Activated CD4-positive, alpha-beta memory T cell treated with anti-CD3 and anti-CD28 coated beads for 36 hours (primary cell): ENCODE measurements around the gene RASGEF1C. TPM values are rescaled to one million over a fixed set of nuclear protein-coding genes. Genes with fewer than 3 reads are reported as not detected.

Experiments
- CTCF ChIA-PET: fragments of 350-600 bp; sonication (Branson Sonifier 250); formaldehyde crosslinking; loops from one replicate; lab custom pipeline; 2021; ENCODE audit warnings: antibody characterized with exemption, inconsistent platforms; lab: Charles Lee
- POLR2A ChIA-PET: fragments of 350-600 bp; sonication (Branson Sonifier 250); formaldehyde crosslinking; loops from one replicate; lab custom pipeline; 2021; ENCODE audit warnings: antibody characterized with exemption; lab: Charles Lee
- DNase-seq: peaks from one replicate; pipeline ENCODE4 v3.0.0-alpha.2; 2020
- H3K27ac Mint-ChIP-seq: one replicate; pipeline ENCODE4 v1.8.0; 2021; ENCODE audit warnings: mixed read lengths
- H3K27me3 Mint-ChIP-seq: one replicate; pipeline ENCODE4 v1.8.0; 2021; ENCODE audit warnings: mixed read lengths
- H3K36me3 Mint-ChIP-seq: one replicate; pipeline ENCODE4 v1.8.0; 2021; ENCODE audit warnings: mixed read lengths
- H3K4me1 Mint-ChIP-seq: one replicate; pipeline ENCODE4 v1.8.0; 2021; ENCODE audit warnings: low read depth, mixed read lengths
- H3K4me3 Mint-ChIP-seq: one replicate; pipeline ENCODE4 v1.8.0; 2021; ENCODE audit warnings: mild to moderate bottlenecking, mixed read lengths
- H3K9me3 Mint-ChIP-seq: one replicate; pipeline ENCODE4 v1.8.0; 2021; ENCODE audit warnings: mixed read lengths
- intact Hi-C: fragments of 100-400 bp; cut with micrococcal nuclease; formaldehyde crosslinking; loops from one replicate; pipeline ENCODE4 v1.15.1; 2023
- total RNA-seq, 2 experiments: library from RNA; stranded (reverse); gene quantifications; one replicate each; pipeline ENCODE4 v1.2.3, GENCODE V29; 2021

RASGEF1C gene
- total RNA-seq, 2 experiments from 2014 or later = not detected

DNA sequence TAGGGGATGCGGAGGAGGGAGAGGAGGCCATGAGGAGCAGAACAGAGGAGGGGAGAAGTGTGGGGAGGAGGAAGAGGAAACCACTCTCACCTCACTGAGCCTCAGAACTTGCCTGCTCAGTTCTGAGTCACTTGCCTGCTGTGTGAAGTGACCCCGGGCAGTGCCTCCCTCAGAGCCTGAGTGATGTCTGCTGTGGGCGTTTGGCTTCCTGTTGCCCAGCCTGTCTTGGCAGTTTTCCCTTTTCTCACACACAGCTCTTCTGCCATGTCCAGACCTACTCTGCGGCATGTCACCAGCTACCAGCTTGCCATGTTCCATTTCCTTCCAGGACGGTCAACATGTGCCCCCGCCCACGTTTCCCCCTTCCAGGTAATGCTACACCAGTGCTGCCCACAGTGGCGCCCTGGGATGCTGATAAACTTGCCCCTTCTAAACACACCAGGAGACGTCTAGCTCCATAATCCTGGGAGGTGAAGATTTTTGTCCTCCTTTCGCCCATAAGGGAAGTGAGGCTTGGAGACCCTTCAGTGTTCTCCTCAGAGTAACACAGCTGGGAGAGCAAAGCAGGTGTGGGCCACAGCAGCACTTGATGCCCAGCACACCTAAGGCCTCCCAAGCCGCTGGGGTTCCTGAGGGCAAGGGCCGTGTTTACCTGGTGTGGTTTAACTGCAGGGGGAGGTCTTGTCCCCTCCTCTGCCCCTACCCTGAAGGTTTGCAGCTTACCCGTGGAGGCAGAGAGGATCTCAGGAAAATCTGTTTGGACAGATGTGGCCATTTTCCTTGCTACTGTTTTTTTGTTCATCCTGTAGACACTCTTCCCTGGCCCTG lies 73.7 kb downstream of the RASGEF1C start:
- peak; percentile 72 for DNase-seq
- H3K36me3 Mint-ChIP-seq = no peaks in the 10 kb centered on the region
- H3K27ac Mint-ChIP-seq = peak overlapping the region; percentile 29
- no peak overlapping the region for H3K4me3 Mint-ChIP-seq
- intact Hi-C loops = loop anchor here (10.0 kb wide), 1 partner anchor 189 kb away; no protein-coding TSS in a partner anchor
- ChIA-PET POLR2A (no interaction called here), CTCF (interaction anchor here (1.5 kb wide), 1 partner anchor 73 kb away, joined by 3 read pairs; no protein-coding TSS in a partner anchor)
- peaks cover 5% of the 10 kb centered on the region for H3K27me3 Mint-ChIP-seq
- peaks cover 9% of the 10 kb centered on the region for H3K4me1 Mint-ChIP-seq
- H3K9me3 Mint-ChIP-seq = no peaks in the 10 kb centered on the region

DNA sequence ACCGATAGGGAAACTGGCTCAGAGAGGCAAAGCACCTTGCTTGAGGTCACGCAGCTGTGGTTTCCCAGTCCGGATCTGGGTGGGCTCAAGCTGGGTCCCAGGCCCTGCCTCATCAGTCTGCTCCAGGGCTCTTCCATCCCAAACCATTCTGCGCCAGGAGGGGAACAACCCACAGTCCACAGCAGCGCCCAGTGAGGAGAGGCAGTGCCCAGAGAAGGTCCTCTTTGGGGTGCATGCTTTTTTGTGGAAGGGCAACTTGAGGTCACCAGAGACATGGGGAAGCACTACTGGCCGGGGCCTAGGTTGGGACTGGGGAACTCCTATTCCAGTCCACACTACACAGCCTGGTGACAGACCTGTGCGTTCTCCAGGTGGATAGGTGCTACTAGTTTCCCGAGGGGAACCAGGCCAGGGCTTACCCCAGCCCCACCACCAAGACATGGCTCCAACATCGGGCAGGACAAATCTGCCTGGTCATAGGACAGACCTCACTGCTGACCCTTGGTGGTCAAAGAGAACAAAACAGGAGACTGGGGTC lies 75.0 kb downstream of the RASGEF1C start:
- H3K36me3 Mint-ChIP-seq = no peaks in the 10 kb centered on the region

GRCh38 chr5:180133551-180133950 lies 75.5 kb downstream of the RASGEF1C start:
- no peaks in the 10 kb centered on the region for H3K36me3 Mint-ChIP-seq
- POLR2A ChIA-PET = no interaction called here

More for the DNA sequence above, 75.0 kb downstream of the RASGEF1C start:
- intact Hi-C loops = loop anchor here (10.0 kb wide), 1 partner anchor 191 kb away; no protein-coding TSS in a partner anchor
- Mint-ChIP-seq H3K27me3 (peaks cover 2% of the 10 kb centered on the region), H3K4me1 (peaks cover 9% of the 10 kb centered on the region), H3K27ac (no peak overlapping the region), H3K9me3 (no peaks in the 10 kb centered on the region), H3K4me3 (no peak overlapping the region)
- ChIA-PET CTCF (no interaction called here), POLR2A (no interaction called here)
- no peak for DNase-seq

DNA sequence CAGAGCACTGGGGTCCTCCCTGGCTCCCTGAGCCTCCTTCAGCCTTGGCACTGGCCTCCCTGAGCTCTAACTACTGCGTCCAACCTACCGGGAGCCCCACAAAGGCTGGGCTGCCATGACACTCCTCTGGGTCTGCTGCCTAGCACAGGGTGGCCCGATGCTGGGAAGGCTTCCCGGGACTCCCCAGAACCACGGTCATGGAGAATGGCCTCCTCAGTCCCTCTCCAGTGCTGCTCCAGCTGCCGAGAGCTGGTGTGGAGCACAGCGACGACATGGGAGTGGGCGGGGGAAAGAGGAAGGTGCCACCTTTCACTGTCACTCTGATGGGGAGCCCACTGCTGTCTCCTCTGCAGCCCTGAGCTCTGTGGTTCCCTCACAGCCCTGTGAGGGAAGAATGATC lies 76.0 kb downstream of the RASGEF1C start:
- intact Hi-C loops = loop anchor here (10.0 kb wide), 1 partner anchor 192 kb away; no protein-coding TSS in a partner anchor
- Mint-ChIP-seq H3K4me1 (peaks cover 9% of the 10 kb centered on the region), H3K27ac (no peak overlapping the region), H3K36me3 (no peaks in the 10 kb centered on the region), H3K9me3 (no peaks in the 10 kb centered on the region), H3K4me3 (no peak overlapping the region), H3K27me3 (peaks cover 2% of the 10 kb centered on the region)
- POLR2A ChIA-PET = no interaction called here
- DNase-seq = no peak
- CTCF ChIA-PET = no interaction called here

More at GRCh38 chr5:180133551-180133950, 75.5 kb downstream of the RASGEF1C start:
- Mint-ChIP-seq H3K27ac (no peak overlapping the region), H3K4me1 (peaks cover 9% of the 10 kb centered on the region), H3K4me3 (no peak overlapping the region), H3K27me3 (peaks cover 2% of the 10 kb centered on the region), H3K9me3 (no peaks in the 10 kb centered on the region)
- DNase-seq = no peak
- CTCF ChIA-PET = no interaction called here
- intact Hi-C loops = loop anchor here (10.0 kb wide), 1 partner anchor 191 kb away; no protein-coding TSS in a partner anchor

GRCh38 chr5:180130876-180131740 lies 77.9 kb downstream of the RASGEF1C start:
- ChIA-PET POLR2A (no interaction called here), CTCF (interaction anchor here (1.3 kb wide), 1 partner anchor 9 kb away, joined by 3 read pairs; no protein-coding TSS in a partner anchor)
- intact Hi-C loops = loop anchor here (10.0 kb wide), 1 partner anchor 194 kb away; no protein-coding TSS in a partner anchor
- no peaks in the 10 kb centered on the region for H3K9me3 Mint-ChIP-seq
- no peak overlapping the region for H3K27ac Mint-ChIP-seq
- peaks cover 9% of the 10 kb centered on the region for H3K4me1 Mint-ChIP-seq
- peaks cover 2% of the 10 kb centered on the region for H3K27me3 Mint-ChIP-seq
- H3K4me3 Mint-ChIP-seq = no peak overlapping the region
- H3K36me3 Mint-ChIP-seq = no peaks in the 10 kb centered on the region
- DNase-seq = no peak

DNA sequence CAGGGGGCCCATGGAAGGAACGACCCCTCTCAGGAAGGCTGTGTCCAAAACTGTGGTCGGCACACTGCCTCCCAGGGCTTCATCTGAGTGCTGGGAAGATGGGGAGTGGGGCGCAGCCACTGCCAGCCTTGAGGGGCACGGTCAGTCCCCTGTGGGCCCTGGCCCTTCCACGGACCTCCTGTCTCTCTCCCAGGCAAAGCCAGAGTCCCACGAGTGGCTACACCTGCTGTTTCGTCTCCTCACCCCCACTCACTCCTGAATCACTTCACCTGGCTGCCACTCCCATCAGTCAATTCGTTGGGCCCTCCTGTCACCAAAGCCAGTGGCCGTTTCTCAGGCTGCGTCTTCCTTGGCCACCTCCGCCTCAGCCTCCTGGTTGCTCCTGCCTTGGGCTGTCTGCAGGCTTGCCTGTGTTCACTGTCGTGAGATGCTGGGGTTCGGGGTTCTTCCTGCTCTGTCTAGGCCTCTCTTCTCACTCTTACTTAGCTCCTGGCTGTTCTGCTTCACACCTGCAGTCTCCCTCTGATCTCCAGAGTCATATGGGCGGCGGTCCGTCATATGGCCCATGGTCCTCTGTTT lies 78.6 kb downstream of the RASGEF1C start:
- H3K9me3 Mint-ChIP-seq = no peaks in the 10 kb centered on the region
- H3K36me3 Mint-ChIP-seq = no peaks in the 10 kb centered on the region
- CTCF ChIA-PET = no interaction called here
- H3K4me3 Mint-ChIP-seq = no peak overlapping the region
- POLR2A ChIA-PET = no interaction called here
- H3K27ac Mint-ChIP-seq = no peak overlapping the region
- intact Hi-C loops = loop anchor here (10.0 kb wide), 1 partner anchor 194 kb away; no protein-coding TSS in a partner anchor
- peaks cover under 1% of the 10 kb centered on the region for H3K27me3 Mint-ChIP-seq
- peaks cover 8% of the 10 kb centered on the region for H3K4me1 Mint-ChIP-seq
- DNase-seq = no peak

DNA sequence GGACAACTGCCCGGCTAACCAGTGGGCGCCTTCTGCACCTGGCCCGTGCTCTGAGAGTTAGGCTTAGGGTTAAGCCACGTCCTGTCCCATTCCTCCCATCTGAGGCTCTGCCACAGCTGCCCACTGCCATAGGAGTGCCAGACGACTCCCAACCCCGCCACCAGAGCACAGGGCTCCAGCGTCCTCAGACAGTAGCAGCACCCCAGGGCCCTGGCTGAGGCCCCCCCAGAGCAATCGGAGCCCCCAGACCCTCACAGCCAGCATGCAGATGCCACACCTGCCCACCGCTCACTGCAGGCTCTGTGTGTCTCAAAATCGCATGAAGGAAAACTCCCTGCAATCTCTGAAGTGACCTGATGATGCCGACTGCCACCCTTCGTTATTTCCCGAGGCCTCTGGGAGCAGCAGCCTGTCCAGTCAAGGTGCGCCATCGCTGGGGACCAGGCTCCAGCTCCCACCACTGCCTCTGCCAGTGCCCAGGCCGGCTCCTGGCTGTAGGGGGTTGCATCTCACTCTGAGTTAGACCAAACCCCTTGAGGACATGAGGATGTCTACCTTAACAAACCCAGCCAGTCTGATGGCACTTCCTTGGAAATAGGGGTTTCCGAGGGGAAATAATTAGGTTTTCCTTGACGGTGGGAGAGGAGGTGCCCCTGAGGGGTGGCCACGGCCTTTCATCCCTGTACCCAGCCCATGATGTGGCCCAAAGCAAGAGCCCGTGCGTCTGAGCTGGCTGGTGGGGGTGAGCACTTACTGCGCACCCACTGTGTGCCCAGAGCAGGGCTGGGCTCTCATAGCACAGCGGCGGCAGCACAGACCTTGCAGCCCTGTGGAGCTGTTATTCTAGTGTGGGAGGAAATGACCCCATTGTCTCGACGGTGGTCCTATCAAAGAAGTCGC lies 79.5 kb downstream of the RASGEF1C start:
- ChIA-PET POLR2A (no interaction called here), CTCF (no interaction called here)
- Mint-ChIP-seq H3K36me3 (no peaks in the 10 kb centered on the region), H3K4me1 (no peaks in the 10 kb centered on the region), H3K27ac (no peak overlapping the region), H3K9me3 (no peaks in the 10 kb centered on the region), H3K27me3 (no peaks in the 10 kb centered on the region), H3K4me3 (no peak overlapping the region)
- no peak for DNase-seq
- intact Hi-C loops = loop anchor here (5.0 to 10.0 kb wide), 2 partner anchors 83 to 195 kb away; no protein-coding TSS in a partner anchor

- Mint-ChIP-seq H3K36me3 (no peaks in the 10 kb centered on the region), H3K4me1 (no peaks in the 10 kb centered on the region), H3K9me3 (no peaks in the 10 kb centered on the region), H3K4me3 (no peak overlapping the region), H3K27ac (no peak overlapping the region), H3K27me3 (no peaks in the 10 kb centered on the region)
- POLR2A ChIA-PET = no interaction called here
- CTCF ChIA-PET = interaction anchor here (1.2 to 1.9 kb wide), 2 partner anchors 187 to 200 kb away, joined by 4 to 5 read pairs; no protein-coding TSS in a partner anchor
- intact Hi-C loops = loop anchor here (5.0 kb wide), 1 partner anchor 84 kb away; no protein-coding TSS in a partner anchor
- no peak for DNase-seq
These were observed 80.2 kb downstream of the RASGEF1C start for GRCh38 chr5:180128671-180129261.

GRCh38 chr5:180127682-180128670 lies 81.0 kb downstream of the RASGEF1C start:
- Mint-ChIP-seq H3K36me3 (no peaks in the 10 kb centered on the region), H3K4me3 (no peak overlapping the region), H3K27me3 (no peaks in the 10 kb centered on the region), H3K4me1 (no peaks in the 10 kb centered on the region), H3K9me3 (no peaks in the 10 kb centered on the region), H3K27ac (no peak overlapping the region)
- ChIA-PET CTCF (interaction anchor here (1.2 to 1.9 kb wide), 2 partner anchors 188 to 201 kb away, joined by 4 to 5 read pairs; no protein-coding TSS in a partner anchor), POLR2A (no interaction called here)
- DNase-seq = no peak
- intact Hi-C loops = loop anchor here (5.0 kb wide), 1 partner anchor 84 kb away; no protein-coding TSS in a partner anchor
